ENCODE results near the gene CDC37.

DNA sequence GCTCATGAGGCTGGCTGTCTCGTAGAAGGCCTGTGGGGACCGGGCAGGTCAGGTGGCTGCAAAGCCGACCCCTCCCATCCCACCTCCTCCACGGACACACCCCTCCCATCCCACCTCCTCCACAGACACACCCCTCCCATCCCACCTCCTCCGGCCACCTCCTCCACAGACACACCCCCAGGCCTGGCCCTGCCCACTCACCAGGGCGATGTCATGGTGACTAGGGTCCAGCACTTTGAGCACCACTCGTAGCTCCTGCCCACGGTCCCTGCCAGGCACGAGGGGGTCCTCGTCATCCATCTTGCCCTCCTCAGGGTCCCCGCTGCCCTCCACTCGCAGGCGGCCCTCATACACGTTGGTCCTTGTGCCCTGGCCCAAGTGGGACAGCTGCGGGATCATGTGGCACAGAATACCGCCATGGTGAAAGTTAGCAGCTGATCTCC is 41.8 kb downstream of the CDC37 start:
- TF ChIP-seq POLR2AphosphoS5 (IDR thresholded peaks at IDR 0.05): no peak
- TF ChIP-seq, protein P1, sequence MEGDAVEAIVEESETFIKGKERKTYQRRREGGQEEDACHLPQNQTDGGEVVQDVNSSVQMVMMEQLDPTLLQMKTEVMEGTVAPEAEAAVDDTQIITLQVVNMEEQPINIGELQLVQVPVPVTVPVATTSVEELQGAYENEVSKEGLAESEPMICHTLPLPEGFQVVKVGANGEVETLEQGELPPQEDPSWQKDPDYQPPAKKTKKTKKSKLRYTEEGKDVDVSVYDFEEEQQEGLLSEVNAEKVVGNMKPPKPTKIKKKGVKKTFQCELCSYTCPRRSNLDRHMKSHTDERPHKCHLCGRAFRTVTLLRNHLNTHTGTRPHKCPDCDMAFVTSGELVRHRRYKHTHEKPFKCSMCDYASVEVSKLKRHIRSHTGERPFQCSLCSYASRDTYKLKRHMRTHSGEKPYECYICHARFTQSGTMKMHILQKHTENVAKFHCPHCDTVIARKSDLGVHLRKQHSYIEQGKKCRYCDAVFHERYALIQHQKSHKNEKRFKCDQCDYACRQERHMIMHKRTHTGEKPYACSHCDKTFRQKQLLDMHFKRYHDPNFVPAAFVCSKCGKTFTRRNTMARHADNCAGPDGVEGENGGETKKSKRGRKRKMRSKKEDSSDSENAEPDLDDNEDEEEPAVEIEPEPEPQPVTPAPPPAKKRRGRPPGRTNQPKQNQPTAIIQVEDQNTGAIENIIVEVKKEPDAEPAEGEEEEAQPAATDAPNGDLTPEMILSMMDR (IDR thresholded peaks at IDR 0.05): no peak
- no peak for TF ChIP-seq EP300 (IDR thresholded peaks at IDR 0.05)
- no peak for TF ChIP-seq POLR2A (IDR thresholded peaks at IDR 0.05)

Data from stomach (tissue), 4 donors.